A549 (cell line): ENCODE measurements around the gene CREG2. TPM values are rescaled to one million over a fixed set of nuclear protein-coding genes. Genes with fewer than 3 reads are reported as not detected.

Experiments
- ATAC-seq, 2 experiments: fragments of 200-7000 bp in 1 of 2; fragments of >200 bp in 1 of 2; cut with Nextera tagmentation in 1 of 2; cut with Tn5 transposase in 1 of 2; 3 replicates each; pipeline versions ENCODE4 v1.8.0 to v1.9.1; 2018 to 2020; ENCODE audit warnings: mild to moderate bottlenecking in 1 of 2, moderate library complexity in 1 of 2
- CTCF ChIA-PET: fragments of 300-600 bp; sonication (Branson Sonifier 250); formaldehyde crosslinking; extraction: SDS; loops from one replicate; lab custom pipeline; 2021; ENCODE audit warnings: antibody characterized with exemption, inconsistent platforms; lab: Yijun Ruan, JAX
- POLR2A ChIA-PET: fragments of 350-600 bp; formaldehyde crosslinking; extraction: SDS; loops from one replicate; lab custom pipeline; 2021; ENCODE audit warnings: antibody characterized with exemption, inconsistent platforms; lab: Yijun Ruan, JAX
- DNase-seq, 2 experiments: peaks; one replicate each; pipeline versions ENCODE4 v3.0.0 to v3.0.0-alpha.2; 2011 to 2016; ENCODE audit warnings: low read depth in 1 of 2, low spot score in 1 of 2
- FAIRE-seq: peaks from 2 replicates; lab custom pipeline; 2011; peaks lifted over from hg19 to GRCh38; lab: Jason Lieb, UNC
- H3K27ac ChIP-seq, 2 experiments: fragments of >200 bp; sonication (Bioruptor Twin); formaldehyde crosslinking; 3 replicates each; pipeline ENCODE4 v1.5.1; 2016 to 2017
- H3K4me1 ChIP-seq: fragments of >200 bp; sonication (Bioruptor Twin); formaldehyde crosslinking; 3 replicates; pipeline ENCODE4 v1.6.1; 2016
- H3K4me2 ChIP-seq: fragments of >200 bp; sonication (Bioruptor Twin); formaldehyde crosslinking; 3 replicates; pipeline ENCODE4 v1.6.1; 2016
- H3K4me3 ChIP-seq: fragments of >200 bp; sonication (Bioruptor Twin); formaldehyde crosslinking; 3 replicates; pipeline ENCODE4 v1.5.1; 2016
- H3K9me3 ChIP-seq: fragments of >200 bp; sonication (Bioruptor Twin); formaldehyde crosslinking; 3 replicates; pipeline ENCODE4 v1.6.1; 2016
- ATOH8 ChIP-seq: fragments of 250-450 bp; sonication (Bioruptor Pico); IDR thresholded peaks from 2 replicates; pipeline ENCODE4 v1.5.0; 2020; ENCODE audit warnings: low read depth, mild to moderate bottlenecking, moderate library complexity
- BHLHE40 ChIP-seq: IDR thresholded peaks from 2 replicates; pipeline ENCODE4 v1.6.1; 2012; ENCODE audit warnings: low read depth, low read length, inconsistent platforms
- CBX8 ChIP-seq: fragments of 200-600 bp; sonication (generic); IDR thresholded peaks from 2 replicates; pipeline ENCODE4 v1.6.1; 2016
- CEBPB ChIP-seq, 2 experiments: fragments of >200 bp in 1 of 2; sonication (Bioruptor Twin) in 1 of 2; formaldehyde crosslinking in 1 of 2; IDR thresholded peaks; 2 replicates each; pipeline ENCODE4 v1.6.1; 2012 to 2016
- CHD2 ChIP-seq: fragments of 150-350 bp; IDR thresholded peaks from 2 replicates; pipeline ENCODE4 v1.6.1; 2014; ENCODE audit warnings: low read length; ENCODE audit not compliant: partially characterized antibody
- E2F6 ChIP-seq: IDR thresholded peaks from 2 replicates; pipeline ENCODE4 v1.6.1; 2012; ENCODE audit warnings: low read depth, borderline replicate concordance
- EP300 ChIP-seq, 2 experiments: fragments of >200 bp; sonication (Bioruptor Twin); formaldehyde crosslinking; IDR thresholded peaks; 2 replicates in 1 of 2; 3 replicates in 1 of 2; pipeline ENCODE4 v1.6.1; 2016 to 2017
- ESRRA ChIP-seq: fragments of 150-350 bp; IDR thresholded peaks from 2 replicates; pipeline ENCODE4 v1.6.1; 2014; ENCODE audit warnings: mild to moderate bottlenecking, low read length, borderline replicate concordance
- GATA3 ChIP-seq: IDR thresholded peaks from 2 replicates; pipeline ENCODE4 v1.6.1; 2012; ENCODE audit warnings: borderline replicate concordance
- HMGXB4 ChIP-seq: fragments of 250-450 bp; sonication (Bioruptor Pico); IDR thresholded peaks from 2 replicates; pipeline ENCODE4 v1.5.0; 2021; ENCODE audit warnings: mild to moderate bottlenecking, moderate library complexity, borderline replicate concordance
- HOXB5 ChIP-seq: fragments of 250-450 bp; sonication (Bioruptor Pico); IDR thresholded peaks from 2 replicates; pipeline ENCODE4 v1.5.0; 2020; ENCODE audit warnings: mild to moderate bottlenecking, moderate library complexity
- JUN ChIP-seq, 2 experiments: fragments of >200 bp; sonication (Bioruptor Twin); formaldehyde crosslinking; IDR thresholded peaks; 2 replicates in 1 of 2; 3 replicates in 1 of 2; pipeline ENCODE4 v1.6.1; 2016 to 2017
- KDM1A ChIP-seq: fragments of 200-600 bp; sonication (generic); IDR thresholded peaks from 2 replicates; pipeline ENCODE4 v1.6.1; 2016; ENCODE audit warnings: low read depth, mild to moderate bottlenecking
- KDM5A ChIP-seq: fragments of 200-600 bp; sonication (generic); IDR thresholded peaks from 2 replicates; pipeline ENCODE4 v1.6.1; 2016; ENCODE audit warnings: antibody characterized with exemption, mild to moderate bottlenecking
- MYC ChIP-seq: IDR thresholded peaks from 2 replicates; pipeline ENCODE4 v1.6.1; 2012; ENCODE audit warnings: mild to moderate bottlenecking, inconsistent platforms, low read length, improper control_type of control experiment, borderline replicate concordance
- NFE2L2 ChIP-seq: fragments of 150-350 bp; conservative IDR thresholded peaks from 2 replicates; pipeline ENCODE4 v1.6.1; 2014; ENCODE audit warnings: low read length
- PHF8 ChIP-seq: fragments of 200-600 bp; sonication (generic); IDR thresholded peaks from 2 replicates; pipeline ENCODE4 v1.6.1; 2016; ENCODE audit warnings: low read depth, mild to moderate bottlenecking, antibody characterized with exemption, moderate library complexity, borderline replicate concordance
- POLR2A ChIP-seq: IDR thresholded peaks from 2 replicates; pipeline ENCODE4 v1.6.1; 2012; ENCODE audit warnings: mild to moderate bottlenecking, low read length
- RAD21 ChIP-seq, 2 experiments: fragments of >200 bp in 1 of 2; sonication (Bioruptor Twin) in 1 of 2; formaldehyde crosslinking in 1 of 2; IDR thresholded peaks in 1 of 2; conservative IDR thresholded peaks in 1 of 2; 2 replicates in 1 of 2; 3 replicates in 1 of 2; pipeline ENCODE4 v1.6.1; 2012 to 2018; ENCODE audit warnings: inconsistent platforms in 1 of 2
- REST ChIP-seq: fragments of 200-600 bp; sonication (generic); IDR thresholded peaks from 2 replicates; pipeline ENCODE4 v1.6.1; 2016; ENCODE audit warnings: antibody characterized with exemption, mild to moderate bottlenecking, moderate library complexity
- RNF2 ChIP-seq: fragments of 200-600 bp; sonication (generic); IDR thresholded peaks from 2 replicates; pipeline ENCODE4 v1.6.1; 2016; ENCODE audit warnings: low read depth, mild to moderate bottlenecking, antibody characterized with exemption, moderate library complexity, borderline replicate concordance
- SMC3 ChIP-seq: fragments of >200 bp; sonication (Bioruptor Twin); formaldehyde crosslinking; IDR thresholded peaks from 3 replicates; pipeline ENCODE4 v1.6.1; 2018; ENCODE audit warnings: inconsistent platforms
- SREBF2 ChIP-seq: fragments of 450-650 bp; IDR thresholded peaks from 2 replicates; pipeline ENCODE4 v1.6.1; 2014; ENCODE audit warnings: mild to moderate bottlenecking, moderate library complexity
- ZFP36 ChIP-seq: fragments of 450-650 bp; IDR thresholded peaks from 2 replicates; pipeline ENCODE4 v1.6.1; 2014; ENCODE audit warnings: borderline replicate concordance; ENCODE audit not compliant: partially characterized antibody
- ZSCAN20 ChIP-seq: fragments of 250-450 bp; sonication (Bioruptor Pico); IDR thresholded peaks from 2 replicates; pipeline ENCODE4 v1.8.0; 2022; ENCODE audit warnings: mild to moderate bottlenecking, moderate library complexity
- WGBS: methylation state at CpG from one replicate; pipeline ENCODE4 v1.1.6; 2017; ENCODE audit errors: missing lambda C conversion rate; 5-methylcytosine and 5-hydroxymethylcytosine counted together
- polyA plus RNA-seq, 4 experiments: library from polyadenylated mRNA; depleted of rRNA in 3 of 4; stranded (reverse); fragments of >200 nt; fragmentation: RNase III in 1 of 4; extraction: RNeasy Plus Mini Kit Qiagen cat#74134 plus additional on column Dnase treatment in 1 of 4; gene quantifications; 2 replicates in 3 of 4; 3 replicates in 1 of 4; pipeline ENCODE4 v1.2.3, GENCODE V29; 2011 to 2017
- TF ChIP-seq, protein P1 (sequence below): IDR thresholded peaks from 2 replicates; pipeline ENCODE4 v1.6.1; 2012

The CREG2 gene
- polyA plus RNA-seq, 2 of the 4 experiments (the other 2 are of a cell fraction): 1.5 to 1.6 TPM

DNA sequence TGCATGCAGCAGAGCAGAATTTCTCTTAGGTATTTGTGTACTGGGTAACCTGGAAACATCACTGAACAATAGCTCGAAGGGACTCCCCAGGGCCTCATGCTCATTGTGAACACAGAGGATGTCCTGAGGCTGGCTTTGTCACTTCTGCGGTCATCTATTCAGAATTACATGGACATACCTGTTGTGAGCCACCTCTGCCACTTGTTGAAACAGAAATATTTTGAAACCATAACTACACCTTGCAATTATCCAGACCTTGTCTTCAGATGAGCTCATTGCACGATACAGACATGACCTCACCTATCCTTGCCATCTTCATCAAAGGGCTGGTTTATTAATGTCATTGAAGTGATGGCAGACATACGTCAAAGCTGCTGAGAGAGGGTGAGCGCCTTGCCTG, 23.4 kb upstream of the CREG2 start:
- FAIRE-seq: no peak
- Histone ChIP-seq H3K4me2 (no peak overlapping the region), H3K27ac (no peak overlapping the region), H3K4me1 (no peaks in the 10 kb centered on the region), H3K9me3 (peaks cover 4% of the 10 kb centered on the region; the same call in 2 of the 3 replicates), H3K4me3 (no peak overlapping the region)
- CTCF ChIA-PET: interaction anchor here (1.1 to 3.4 kb wide), 5 partner anchors 8 to 420 kb away, joined by 4 to 27 read pairs (median 5); partner anchors contain the start of gene CREG2
- 59% methylated on average over 5 of the region's 5 CpGs for WGBS
- POLR2A ChIA-PET: no interaction called here
- TF ChIP-seq HMGXB4 (no peak), ATOH8 (no peak)
- TF ChIP-seq, all 56 proteins: peak for 0
- DNase-seq: peak in 1 of 2 experiments; percentile 48
- ATAC-seq: peak in 1 of 2 experiments; percentile 37; a peak in 3 of 6 replicates

- ChIA-PET POLR2A (no interaction called here), CTCF (interaction anchor here (1.3 to 3.4 kb wide), 4 partner anchors 8 to 421 kb away, joined by 4 to 27 read pairs (median 6); partner anchors contain the start of gene CREG2)
- no peak for FAIRE-seq
- Histone ChIP-seq H3K9me3 (peaks cover 3% of the 10 kb centered on the region; the same call in 2 of the 3 replicates), H3K4me2 (no peak overlapping the region), H3K27ac (no peak overlapping the region), H3K4me1 (no peaks in the 10 kb centered on the region), H3K4me3 (no peak overlapping the region)
- TF ChIP-seq GATA3 (no peak), JUN (IDR thresholded peaks at IDR 0.05) (no peak), CEBPB (IDR thresholded peaks at IDR 0.05) (no peak), SREBF2 (no peak), REST (no peak), RNF2 (no peak), KDM5A (no peak), KDM1A (no peak), CBX8 (no peak), PHF8 (no peak), CHD2 (no peak)
- WGBS: 77% methylated on average over 5 of the region's 5 CpGs
- no peak for DNase-seq
- ATAC-seq: no peak
Measured at GRCh38 chr2:101410114-101410513, 22.8 kb upstream of the CREG2 start.

DNA sequence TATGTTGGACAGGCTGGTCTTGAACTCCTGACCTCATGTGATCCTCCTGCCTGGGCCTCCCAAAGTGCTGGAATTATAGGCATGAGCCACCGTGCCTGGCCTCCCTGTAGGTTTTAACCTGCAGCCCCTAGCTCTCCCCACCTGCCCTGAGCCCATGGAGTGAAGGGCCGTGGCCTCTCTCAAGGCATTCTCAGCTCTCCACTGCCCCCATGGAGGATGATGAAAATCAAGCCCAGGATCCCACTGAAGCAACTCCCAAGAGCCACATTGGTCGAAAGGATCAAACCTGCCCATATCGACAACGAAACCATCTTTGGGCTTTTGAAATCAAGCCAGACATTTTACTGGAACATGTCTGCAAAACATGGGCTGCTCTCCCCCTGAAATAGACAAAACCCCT, 22.4 kb upstream of the CREG2 start:
- no peak for TF ChIP-seq ZFP36
- TF ChIP-seq POLR2A: no peak
- no peak for TF ChIP-seq MYC
- no peak for TF ChIP-seq NFE2L2
- TF ChIP-seq CBX8: no peak
- TF ChIP-seq BHLHE40: no peak
- TF ChIP-seq ZSCAN20 (CRISPR knock-in tag): no peak
- TF ChIP-seq EP300 (IDR thresholded peaks at IDR 0.05): no peak
- no peak for TF ChIP-seq HOXB5 (CRISPR knock-in tag)
- no peak for TF ChIP-seq E2F6
- no peak for TF ChIP-seq RAD21 (conservative IDR thresholded peaks at IDR 0.05 in 1 of 2, IDR thresholded peaks at IDR 0.05 in 1 of 2)
- TF ChIP-seq RNF2: no peak
- TF ChIP-seq ESRRA: no peak
- TF ChIP-seq, protein P1, sequence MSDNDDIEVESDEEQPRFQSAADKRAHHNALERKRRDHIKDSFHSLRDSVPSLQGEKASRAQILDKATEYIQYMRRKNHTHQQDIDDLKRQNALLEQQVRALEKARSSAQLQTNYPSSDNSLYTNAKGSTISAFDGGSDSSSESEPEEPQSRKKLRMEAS: no peak
- no peak for TF ChIP-seq SMC3
- H3K4me2 ChIP-seq: no peak overlapping the region
- WGBS: 61% methylated on average over 5 of the region's 5 CpGs
- ChIA-PET POLR2A (no interaction called here), CTCF (interaction anchor here (1.5 to 3.4 kb wide), 3 partner anchors 9 to 67 kb away, joined by 3 to 27 read pairs (median 7); partner anchors contain the start of gene CREG2)
- ATAC-seq: no peak
- H3K9me3 ChIP-seq: no peaks in the 10 kb centered on the region
- no peak overlapping the region for H3K27ac ChIP-seq
- no peaks in the 10 kb centered on the region for H3K4me1 ChIP-seq
- FAIRE-seq: no peak
- no peak for DNase-seq
- H3K4me3 ChIP-seq: no peak overlapping the region
